GM18951 (cell line): ENCODE measurements around the gene RUVBL2.
"Not testable (repeated sequence)": the region's sequence is repeated elsewhere in the genome, so short reads cannot be mapped to it uniquely, and the experiment has no call there.

Source experiments
- POLR2A ChIP-seq: IDR thresholded peaks from 4 replicates; pipeline ENCODE4 v1.6.1; 2011; ENCODE audit warnings: mild to moderate bottlenecking; ENCODE audit not compliant: insufficient read length, insufficient read depth; ENCODE audit errors: extremely low read depth
- in situ Hi-C: fragments of 300-500 bp; cut with MboI; formaldehyde crosslinking; loops from one replicate; pipeline ENCODE4 v1.12.0; 2022; ENCODE audit warnings: low sequenced_read_pairs, mixed read lengths, inconsistent platforms; ENCODE audit not compliant: unreplicated experiment

Gene RUVBL2

GRCh38 chr19:49020931-49021895 is 27.5 kb downstream of the RUVBL2 start:
- TF ChIP-seq POLR2A = no peak
- in situ Hi-C loops = no loop called here

GRCh38 chr19:49022116-49022515 is 28.4 kb downstream of the RUVBL2 start:
- no peak for TF ChIP-seq POLR2A

GRCh38 chr19:49024233-49024632 is 30.5 kb downstream of the RUVBL2 start, which contains the start of gene CGB3:
CGB3 (minus strand) TSS chr19:49024333; CDS start chr19:49023971, 362 bp downstream.
- in situ Hi-C loops = not testable (repeated sequence)

More at GRCh38 chr19:49022116-49022515, 28.4 kb downstream of the RUVBL2 start:
- in situ Hi-C loops = no loop called here

- in situ Hi-C loops = not testable (repeated sequence)
These were observed 31.4 kb downstream of the RUVBL2 start for GRCh38 chr19:49025088-49025487.

GRCh38 chr19:49025599-49025998 is 31.9 kb downstream of the RUVBL2 start:
- in situ Hi-C loops = not testable (repeated sequence)

GRCh38 chr19:49028686-49029085 is 35.0 kb downstream of the RUVBL2 start:
- in situ Hi-C loops = not testable (repeated sequence)

- in situ Hi-C loops = not testable (repeated sequence)
These were observed 36.1 kb downstream of the RUVBL2 start for GRCh38 chr19:49029749-49030148.

- in situ Hi-C loops = not testable (repeated sequence)
These were observed 36.6 kb downstream of the RUVBL2 start for GRCh38 chr19:49030323-49030722.

GRCh38 chr19:49031642-49032301 is 38.1 kb downstream of the RUVBL2 start, which contains the start of gene CGB2:
CGB2 (plus strand) TSS chr19:49031890; CDS start chr19:49032096, 206 bp downstream.
- in situ Hi-C loops = not testable (repeated sequence)

GRCh38 chr19:49036815-49037214 is 43.1 kb downstream of the RUVBL2 start, which contains the start of gene CGB1:
CGB1 (minus strand) TSS chr19:49036895; CDS start chr19:49036711, 184 bp downstream.
- in situ Hi-C loops = not testable (repeated sequence)

- in situ Hi-C loops = not testable (repeated sequence)
These were observed 44.4 kb downstream of the RUVBL2 start for GRCh38 chr19:49038111-49038510.

- in situ Hi-C loops = not testable (repeated sequence)
These were observed 45.0 kb downstream of the RUVBL2 start for GRCh38 chr19:49038557-49039276.

- in situ Hi-C loops = not testable (repeated sequence)
These were observed 46.0 kb downstream of the RUVBL2 start for GRCh38 chr19:49039736-49040135.

- TF ChIP-seq POLR2A = no peak
- in situ Hi-C loops = no loop called here
These were observed 48.5 kb downstream of the RUVBL2 start for GRCh38 chr19:49042177-49042576.

GRCh38 chr19:49042666-49043065 is 49.0 kb downstream of the RUVBL2 start:
- in situ Hi-C loops = not testable (repeated sequence)

- in situ Hi-C loops = not testable (repeated sequence)
These were observed 49.9 kb downstream of the RUVBL2 start, which contains the start of gene CGB5 for GRCh38 chr19:49043548-49043947. CGB5 (plus strand) TSS chr19:49043848; CDS start chr19:49044210, 362 bp downstream.

GRCh38 chr19:49049011-49049410 is 55.3 kb downstream of the RUVBL2 start, which contains the start of gene CGB8:
CGB8 (minus strand) TSS chr19:49049111; CDS start chr19:49048739, 372 bp downstream.
- in situ Hi-C loops = not testable (repeated sequence)

GRCh38 chr19:49049834-49050233 is 56.1 kb downstream of the RUVBL2 start:
- in situ Hi-C loops = not testable (repeated sequence)

- in situ Hi-C loops = not testable (repeated sequence)
These were observed 56.8 kb downstream of the RUVBL2 start for GRCh38 chr19:49050376-49051033.
